Epithelial cell of esophagus (primary cell): ENCODE results near the gene CDK10.

Experiments used
- DNase-seq: peaks from one replicate; pipeline ENCODE4 v3.0.0; 2010; ENCODE audit warnings: low read depth
- H3K4me3 ChIP-seq: 2 replicates; pipeline ENCODE4 v1.5.1; 2011; ENCODE audit warnings: mild to moderate bottlenecking, low read length, control low read depth
- TF ChIP-seq, protein P1 (sequence below): IDR thresholded peaks from 2 replicates; pipeline ENCODE4 v1.5.1; 2011; ENCODE audit warnings: low read depth, mild to moderate bottlenecking, low read length, control low read depth, inconsistent platforms; ENCODE audit not compliant: insufficient read depth; ENCODE audit errors: missing control alignments

The CDK10 gene

DNA sequence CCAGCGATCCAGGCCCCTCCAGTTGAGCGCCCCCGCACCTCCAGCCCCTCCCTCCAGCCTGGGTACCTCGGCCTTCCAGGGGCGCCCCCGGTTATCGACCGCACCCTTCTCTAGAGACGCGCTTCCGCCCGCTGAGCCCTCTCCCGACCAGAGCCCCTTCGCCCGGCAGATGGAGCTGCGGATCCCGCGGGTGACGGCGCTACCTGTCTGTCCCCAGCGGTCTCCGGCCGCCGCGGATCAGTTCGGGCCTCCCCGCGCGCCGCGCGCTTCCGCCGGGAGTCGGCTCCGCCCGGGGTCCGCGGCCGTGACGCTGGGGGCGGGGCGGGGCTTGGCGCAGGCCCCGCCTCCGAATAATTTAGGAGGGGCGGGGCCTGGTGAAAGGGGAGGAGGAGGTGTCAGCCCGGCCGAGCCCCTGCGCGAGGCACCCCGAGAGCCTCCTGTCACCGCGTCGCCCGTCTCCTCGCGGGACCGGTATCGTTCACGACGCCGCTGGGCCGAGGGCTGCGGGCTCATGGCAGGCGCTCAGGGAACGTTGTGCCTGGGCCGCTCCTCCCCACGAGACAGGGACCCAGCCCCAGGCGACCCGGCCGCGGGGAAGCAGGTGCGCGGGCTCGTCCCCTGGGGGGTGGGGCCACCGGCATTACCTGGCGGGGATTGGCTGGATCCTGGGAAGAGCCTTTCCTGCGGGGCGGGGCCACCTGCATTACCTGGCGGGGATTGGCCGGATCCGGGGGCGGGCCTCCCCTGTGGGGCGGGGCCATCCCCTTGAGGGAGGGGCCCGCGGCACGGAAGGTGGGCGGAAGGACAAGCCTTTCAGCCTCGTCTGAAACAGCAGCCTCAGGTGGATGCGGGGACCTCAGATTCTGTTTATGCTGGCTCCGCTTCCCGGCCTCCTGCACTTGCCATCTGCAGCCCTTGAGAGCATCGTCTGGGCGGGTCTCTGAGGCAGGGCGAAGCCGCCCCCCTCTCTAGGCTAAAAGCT, 15.2 kb downstream of the CDK10 start, which contains the start of gene SPATA2L:
Gene SPATA2L (minus strand): TSS at position 281 of the 982 bp plus-strand sequence. CDS start 473 bp downstream, outside the sequence.
- TF ChIP-seq, protein P1, sequence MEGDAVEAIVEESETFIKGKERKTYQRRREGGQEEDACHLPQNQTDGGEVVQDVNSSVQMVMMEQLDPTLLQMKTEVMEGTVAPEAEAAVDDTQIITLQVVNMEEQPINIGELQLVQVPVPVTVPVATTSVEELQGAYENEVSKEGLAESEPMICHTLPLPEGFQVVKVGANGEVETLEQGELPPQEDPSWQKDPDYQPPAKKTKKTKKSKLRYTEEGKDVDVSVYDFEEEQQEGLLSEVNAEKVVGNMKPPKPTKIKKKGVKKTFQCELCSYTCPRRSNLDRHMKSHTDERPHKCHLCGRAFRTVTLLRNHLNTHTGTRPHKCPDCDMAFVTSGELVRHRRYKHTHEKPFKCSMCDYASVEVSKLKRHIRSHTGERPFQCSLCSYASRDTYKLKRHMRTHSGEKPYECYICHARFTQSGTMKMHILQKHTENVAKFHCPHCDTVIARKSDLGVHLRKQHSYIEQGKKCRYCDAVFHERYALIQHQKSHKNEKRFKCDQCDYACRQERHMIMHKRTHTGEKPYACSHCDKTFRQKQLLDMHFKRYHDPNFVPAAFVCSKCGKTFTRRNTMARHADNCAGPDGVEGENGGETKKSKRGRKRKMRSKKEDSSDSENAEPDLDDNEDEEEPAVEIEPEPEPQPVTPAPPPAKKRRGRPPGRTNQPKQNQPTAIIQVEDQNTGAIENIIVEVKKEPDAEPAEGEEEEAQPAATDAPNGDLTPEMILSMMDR, result no peak
- DNase-seq, result peak; percentile 98
- H3K4me3 ChIP-seq, result peak within 1 kb of the TSS; percentile 65

- no peak for DNase-seq
- H3K4me3 ChIP-seq, result no peak overlapping the region
- TF ChIP-seq, protein P1, result no peak
Observed at GRCh38 chr16:89704281-89704680, 17.8 kb downstream of the CDK10 start.

DNA sequence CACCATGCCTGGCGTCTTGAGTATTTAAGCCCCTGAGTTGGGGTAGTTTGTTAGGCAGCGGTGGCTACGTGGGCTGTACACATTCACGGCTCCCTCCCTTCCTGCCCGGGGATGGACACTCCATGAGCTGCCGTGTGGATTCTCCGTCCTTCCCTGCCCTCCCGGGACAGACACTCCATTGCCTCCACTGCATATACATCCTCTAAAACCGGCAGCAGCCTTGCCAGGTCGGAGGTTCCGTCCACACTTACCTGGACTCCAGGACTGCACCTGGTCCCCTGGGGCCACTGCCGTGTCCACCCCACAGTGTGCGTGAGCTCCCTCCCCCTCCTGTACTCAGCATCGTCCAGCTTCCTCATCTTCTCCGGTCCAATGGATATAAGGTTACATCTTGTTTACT, 18.5 kb downstream of the CDK10 start:
- DNase-seq, result no peak
- TF ChIP-seq, protein P1, result no peak
- no peak overlapping the region for H3K4me3 ChIP-seq

DNA sequence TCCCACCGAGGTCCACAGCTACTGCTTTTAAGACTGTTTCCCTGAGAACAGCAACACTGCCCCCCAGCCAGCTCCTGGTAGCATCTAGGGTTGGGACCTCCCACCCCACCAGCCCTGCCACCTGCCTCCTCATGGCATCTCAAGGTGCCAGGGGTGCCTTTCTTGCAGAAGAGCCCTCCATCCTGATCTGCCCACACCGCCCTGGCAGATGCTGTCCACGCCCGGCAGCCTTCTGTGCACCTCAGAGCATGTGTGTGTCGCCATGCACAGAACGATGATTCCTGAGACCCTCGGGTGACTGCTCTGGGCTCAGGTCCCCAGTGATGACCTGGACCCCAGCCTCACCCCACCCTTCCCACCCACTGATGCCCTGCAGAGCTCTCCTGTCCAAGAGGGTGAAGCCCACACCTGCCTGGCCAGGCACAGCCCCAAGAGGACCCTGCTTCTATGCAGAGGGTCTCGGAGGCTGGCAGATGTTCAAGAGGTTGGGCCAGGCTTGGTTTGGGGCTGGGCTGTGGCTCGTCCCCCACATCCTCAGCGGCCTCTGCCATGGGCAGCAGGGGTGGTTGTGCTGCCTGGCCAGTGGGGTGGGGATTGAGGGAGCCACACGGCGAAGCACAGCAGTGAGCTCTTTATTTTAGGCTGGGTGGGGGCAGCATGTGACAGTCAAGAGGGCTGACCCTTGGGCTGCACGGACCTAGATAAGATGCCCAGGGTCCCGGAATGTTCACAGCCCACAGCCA, 20.2 kb downstream of the CDK10 start:
- no peak overlapping the region for H3K4me3 ChIP-seq
- TF ChIP-seq, protein P1, result no peak
- DNase-seq, result no peak

- no peak for DNase-seq
- TF ChIP-seq, protein P1, result no peak
- no peak overlapping the region for H3K4me3 ChIP-seq
Observed at GRCh38 chr16:89707695-89708094, 21.2 kb downstream of the CDK10 start.

DNA sequence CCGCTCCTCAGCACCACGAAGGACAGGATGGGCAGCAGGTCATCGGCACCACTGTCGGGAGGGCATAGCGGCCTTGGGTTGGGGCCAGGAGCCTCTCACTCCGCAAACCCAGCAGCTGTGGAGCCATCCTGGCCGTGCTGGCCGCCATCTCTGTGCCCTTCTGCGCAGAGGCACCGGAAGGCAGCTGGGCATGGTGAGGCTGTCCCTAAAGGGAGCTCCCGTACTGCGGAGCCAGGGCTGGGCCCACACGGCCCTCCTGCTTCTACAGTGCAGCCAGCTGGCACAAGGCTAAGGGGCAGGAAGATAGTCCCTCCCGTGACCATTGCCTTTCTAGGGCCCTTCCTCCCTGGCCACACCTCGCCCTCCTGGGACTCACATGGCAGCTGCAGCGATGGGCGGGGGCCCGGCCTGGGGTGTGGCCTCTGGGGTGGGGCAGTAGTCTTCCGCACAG, 22.0 kb downstream of the CDK10 start:
- DNase-seq, result no peak
- TF ChIP-seq, protein P1, result no peak
- H3K4me3 ChIP-seq, result no peak overlapping the region
